Hematopoietic multipotent progenitor cell treated with erythropoietin and hydrocortisone succinate and interleukin-3 and kit ligand, for 8 days (in vitro differentiated cells): ENCODE data around the gene STAT5B.
A peak's percentile ranks its signal among the peaks of the same experiment; 100 is the strongest.
"Not testable (repeated sequence)": the region's sequence is repeated elsewhere in the genome, so short reads cannot be mapped to it uniquely, and the experiment has no call there.

Experiments used
- DNase-seq: peaks from one replicate; pipeline ENCODE4 v3.0.0-alpha.2; 2015

The STAT5B gene

DNA sequence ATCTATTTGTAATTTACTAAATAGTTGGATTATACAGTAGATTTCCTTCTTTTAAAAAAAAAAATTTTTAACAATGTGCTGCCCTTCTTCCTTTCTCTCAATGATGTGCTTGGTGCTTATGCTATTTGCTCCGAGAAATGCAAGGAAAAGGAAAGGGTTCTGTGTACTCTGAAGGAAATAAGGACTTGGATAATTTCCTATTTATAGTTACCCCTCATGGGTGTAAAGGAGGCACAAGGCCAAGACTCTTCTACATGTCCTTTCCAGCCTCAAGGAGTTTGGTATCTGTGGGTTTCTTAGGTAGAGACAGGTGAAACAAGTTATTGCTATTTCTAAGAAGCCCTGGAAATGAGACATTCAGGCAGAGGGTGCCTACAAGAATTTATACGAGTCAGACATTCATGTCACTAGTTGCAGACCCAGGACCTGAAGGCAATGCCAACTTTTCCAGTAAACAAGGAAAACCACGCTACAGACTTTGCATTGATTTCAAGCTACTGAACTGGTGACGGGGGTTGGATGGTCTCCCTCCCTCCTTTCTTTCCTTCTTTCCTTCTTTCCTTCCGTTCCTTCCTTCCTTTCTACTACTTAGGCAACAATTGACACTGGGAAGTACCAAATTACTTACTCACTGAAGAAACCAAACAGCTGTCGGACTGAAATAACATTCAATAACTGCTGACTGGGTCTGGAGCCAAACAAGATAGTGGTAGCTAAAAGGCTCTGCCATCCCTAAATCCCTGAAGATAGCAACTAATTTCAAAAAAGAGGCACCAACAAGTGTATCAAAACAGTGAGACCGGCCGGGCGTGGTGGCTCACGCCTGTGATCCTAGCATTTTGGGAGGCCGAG is 48.1 kb downstream of the STAT5B start:
- no peak for DNase-seq

- no peak for DNase-seq
These were observed 50.5 kb downstream of the STAT5B start for GRCh38 chr17:42225646-42226045.

- no peak for DNase-seq
These were observed 51.5 kb downstream of the STAT5B start for GRCh38 chr17:42224651-42225050.

- peak; percentile 79 for DNase-seq
These were observed 54.1 kb downstream of the STAT5B start for GRCh38 chr17:42221886-42222745.

DNA sequence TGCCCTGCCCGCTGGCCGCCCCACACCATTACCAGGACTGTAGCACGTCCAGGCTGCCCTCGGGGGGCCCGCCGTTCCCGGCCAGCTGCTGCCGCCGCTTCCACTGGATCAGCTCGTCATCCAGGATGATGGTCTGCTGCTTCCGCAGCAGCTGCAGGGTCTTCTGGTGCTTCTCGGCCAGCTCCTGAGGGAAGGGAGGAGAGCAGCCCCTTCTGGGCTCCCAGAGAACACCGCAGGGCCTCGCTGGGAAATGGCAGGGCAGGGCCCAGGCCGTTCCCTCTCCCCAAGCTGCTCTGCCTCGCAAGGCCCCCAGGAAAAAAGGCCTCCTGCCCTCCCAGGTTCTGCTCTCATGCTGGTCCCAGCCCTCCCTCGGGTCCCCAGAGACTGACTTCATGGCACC is 56.9 kb downstream of the STAT5B start:
- not testable (repeated sequence) for DNase-seq

DNA sequence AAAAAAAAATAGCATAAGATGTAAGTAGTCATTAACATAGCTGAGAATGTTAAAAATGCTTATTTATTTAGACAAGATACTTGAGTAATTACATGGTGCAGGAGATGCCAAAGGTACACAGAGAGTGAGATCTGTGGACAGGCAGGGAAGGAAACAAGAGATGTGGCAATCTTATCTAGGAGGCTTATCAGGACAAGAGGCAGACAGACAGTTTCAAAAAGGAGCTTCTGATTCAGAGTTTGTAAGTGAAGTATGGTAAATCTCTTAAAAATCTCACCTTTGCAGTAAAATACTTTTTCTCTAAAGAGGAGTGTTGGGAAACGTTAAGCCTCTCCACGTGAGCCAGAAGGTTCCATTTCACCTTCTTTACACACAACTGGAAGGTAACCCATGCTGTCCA is 62.0 kb downstream of the STAT5B start:
- DNase-seq: no peak

DNA sequence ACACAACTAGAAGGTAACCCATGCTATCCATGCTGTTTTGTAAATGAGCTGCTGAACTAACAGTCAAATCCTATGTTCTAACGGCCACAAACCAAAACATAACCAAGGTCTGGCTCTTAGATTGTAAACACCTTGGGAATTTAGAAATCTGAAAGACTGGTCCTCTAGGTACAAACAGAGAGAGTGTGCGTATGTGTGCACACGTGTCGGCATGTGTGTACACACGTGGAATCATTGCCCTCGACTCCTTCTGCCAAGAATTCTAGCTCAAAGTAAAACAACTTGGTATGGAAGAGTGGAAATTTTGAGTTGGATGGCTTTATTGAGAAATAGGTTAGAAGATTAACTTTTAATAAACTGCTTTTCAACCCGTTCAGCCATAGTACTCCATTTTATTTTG is 63.8 kb downstream of the STAT5B start:
- no peak for DNase-seq

- not testable (repeated sequence) for DNase-seq
These were observed 64.3 kb downstream of the STAT5B start for GRCh38 chr17:42211921-42212341.

GRCh38 chr17:42210046-42210445 is 66.1 kb downstream of the STAT5B start:
- DNase-seq: no peak

GRCh38 chr17:42206153-42206612 is 70.0 kb downstream of the STAT5B start:
- not testable (repeated sequence) for DNase-seq

DNA sequence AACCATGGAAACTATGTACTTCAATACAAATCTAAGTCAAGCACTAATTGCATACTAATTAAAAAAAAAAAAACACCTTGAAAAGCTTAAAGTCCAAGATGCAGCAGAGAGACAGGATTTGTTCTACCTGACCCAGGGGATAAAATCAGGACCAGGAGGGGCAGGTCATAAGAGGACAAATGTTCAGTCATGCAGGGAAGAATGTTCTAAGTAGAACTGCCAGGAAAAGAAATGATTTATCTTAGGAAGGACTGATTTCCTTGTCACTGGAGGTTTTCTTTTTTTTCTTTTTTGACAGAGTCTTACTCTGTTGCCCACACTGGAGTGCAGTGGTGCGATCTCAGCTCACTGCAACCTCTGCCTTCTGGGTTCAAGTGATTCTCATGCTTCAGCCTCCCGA is 72.8 kb downstream of the STAT5B start:
- DNase-seq: no peak

DNA sequence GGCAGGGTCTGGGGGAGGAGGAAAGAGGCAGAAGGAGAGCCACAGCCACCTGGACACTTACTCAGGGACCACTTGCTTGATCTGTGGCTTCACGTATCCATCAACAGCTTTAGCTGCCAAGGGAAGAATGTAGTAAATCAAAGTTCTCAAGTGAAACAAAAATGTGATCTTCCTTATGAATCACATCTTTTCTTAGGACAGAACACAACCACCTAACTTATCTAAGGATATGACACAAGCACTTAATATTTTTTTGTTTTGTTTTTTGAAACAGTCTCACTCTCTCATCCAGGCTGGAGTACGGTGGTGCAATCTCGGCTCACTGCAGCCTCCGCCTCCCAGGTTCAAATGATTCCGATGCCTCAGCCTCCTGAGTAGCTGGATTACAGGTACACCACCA is 73.5 kb downstream of the STAT5B start:
- DNase-seq: no peak

GRCh38 chr17:42202159-42202558 is 74.0 kb downstream of the STAT5B start:
- no peak for DNase-seq

DNA sequence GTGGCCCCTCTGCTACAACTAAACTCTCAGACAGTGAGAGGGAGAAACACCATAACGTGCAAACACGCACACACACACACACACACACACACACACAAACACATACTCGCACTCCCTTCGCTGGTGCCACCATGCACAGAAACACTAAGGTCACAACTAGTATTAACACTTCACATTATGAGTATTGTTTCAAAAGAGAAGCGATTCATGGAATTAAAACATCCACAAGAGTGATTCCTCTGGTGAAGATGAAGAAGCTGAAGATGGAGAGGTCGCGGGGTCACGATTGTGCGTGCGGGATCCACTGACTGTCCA is 74.8 kb downstream of the STAT5B start:
- no peak for DNase-seq

GRCh38 chr17:42200706-42201457 is 75.3 kb downstream of the STAT5B start:
- no peak for DNase-seq

GRCh38 chr17:42199416-42200011 is 76.7 kb downstream of the STAT5B start:
- peak; percentile 45 for DNase-seq

DNA sequence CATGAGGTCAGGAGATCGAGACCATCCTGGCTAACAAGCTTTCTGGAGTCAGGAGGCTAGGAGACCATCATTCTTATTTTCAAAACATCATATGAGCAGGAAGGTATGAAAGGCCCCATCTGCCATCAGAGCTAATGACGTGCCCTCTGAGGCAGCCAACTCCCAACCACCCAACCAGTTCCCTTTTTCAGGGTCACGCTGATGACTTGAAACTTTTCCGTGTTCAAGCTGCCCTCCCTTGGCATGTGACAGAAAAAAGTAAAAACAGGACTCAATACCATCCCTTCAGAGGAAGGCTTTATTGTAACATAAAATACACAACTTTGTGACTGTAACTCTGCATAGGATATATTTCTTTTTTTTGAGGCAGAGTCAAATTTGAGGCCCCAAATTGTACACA is 77.3 kb downstream of the STAT5B start:
- peak; percentile 42 for DNase-seq

- no peak for DNase-seq
These were observed 78.5 kb downstream of the STAT5B start for GRCh38 chr17:42197564-42198156.

GRCh38 chr17:42193969-42194899 is 82.0 kb downstream of the STAT5B start, which contains the start of gene GHDC:
GHDC (minus strand) TSS chr17:42194494; CDS start chr17:42193581, 913 bp downstream.
- DNase-seq: peak; percentile 90

GRCh38 chr17:42193216-42193968 is 82.8 kb downstream of the STAT5B start:
- no peak for DNase-seq
